OCI-LY7 (cell line): Measurements from ENCODE around the gene GPD2. TPM values are rescaled to one million over a fixed set of nuclear protein-coding genes. Genes with fewer than 3 reads are reported as not detected.

ENCODE experiments used
- BruUV-seq: library from RNA; stranded (reverse); fragments of 400-500 nt; replicated peaks from 2 replicates; lab custom pipeline; 2021; lab: Mats Ljungman, UMichigan
- CTCF ChIA-PET: fragments of 300-600 bp; sonication (Branson Sonifier 250); formaldehyde crosslinking; loops from one replicate; lab custom pipeline; 2022; ENCODE audit warnings: antibody characterized with exemption; ENCODE audit not compliant: unreplicated experiment; lab: Charles Lee
- POLR2A ChIA-PET: fragments of 300-600 bp; sonication (Branson Sonifier 250); formaldehyde crosslinking; loops from one replicate; lab custom pipeline; 2022; ENCODE audit warnings: antibody characterized with exemption; lab: Charles Lee
- DNase-seq: peaks from one replicate; pipeline ENCODE4 v3.0.0-alpha.2; 2015; ENCODE audit warnings: low spot score
- H2AFZ ChIP-seq: fragments of 200-600 bp; sonication (generic), shearing (Covaris generic); 2 replicates; pipeline ENCODE4 v1.6.1; 2014; ENCODE audit warnings: mild to moderate bottlenecking, antibody characterized with exemption, low read length, moderate library complexity
- H3K27ac ChIP-seq: fragments of 200-600 bp; sonication (generic); 2 replicates; pipeline ENCODE4 v1.5.1; 2014; ENCODE audit warnings: mixed run types, low read depth, mild to moderate bottlenecking, moderate library complexity, low read length, inconsistent platforms; ENCODE audit not compliant: poor library complexity, severe bottlenecking
- H3K36me3 ChIP-seq: fragments of 200-600 bp; sonication (generic); 2 replicates; pipeline ENCODE4 v1.6.1; 2014; ENCODE audit warnings: mild to moderate bottlenecking, antibody characterized with exemption, low read length, moderate library complexity, mixed read lengths; ENCODE audit not compliant: insufficient read depth
- H3K4me1 ChIP-seq: fragments of 200-600 bp; sonication (generic); 2 replicates; pipeline ENCODE4 v1.5.1; 2014; ENCODE audit warnings: mild to moderate bottlenecking, low read length; ENCODE audit not compliant: insufficient read depth, poor library complexity, severe bottlenecking
- H3K4me2 ChIP-seq: fragments of 200-600 bp; sonication (generic); 2 replicates; pipeline ENCODE4 v1.6.1; 2014; ENCODE audit warnings: mild to moderate bottlenecking, low read length
- H3K4me3 ChIP-seq: fragments of 200-600 bp; sonication (generic); 2 replicates; pipeline ENCODE4 v1.5.1; 2014; ENCODE audit warnings: mild to moderate bottlenecking, low read depth, low read length; ENCODE audit not compliant: poor library complexity, severe bottlenecking
- H3K79me2 ChIP-seq: fragments of 200-600 bp; sonication (generic); 2 replicates; pipeline ENCODE4 v1.6.1; 2016; ENCODE audit warnings: low read depth, mild to moderate bottlenecking, low read length, moderate library complexity, mixed read lengths; ENCODE audit not compliant: insufficient read depth
- H3K9me2 ChIP-seq: fragments of 200-600 bp; sonication (generic); 2 replicates; pipeline ENCODE4 v1.6.1; 2016; ENCODE audit warnings: mild to moderate bottlenecking, low read length, mixed read lengths; ENCODE audit not compliant: insufficient read depth
- H3K9me3 ChIP-seq: fragments of 200-600 bp; sonication (generic); 2 replicates; pipeline ENCODE4 v1.6.1; 2014; ENCODE audit warnings: mild to moderate bottlenecking, mixed run types, low read length, mixed read lengths
- H4K20me1 ChIP-seq: fragments of 200-600 bp; sonication (generic); 2 replicates; pipeline ENCODE4 v1.6.1; 2014; ENCODE audit warnings: mild to moderate bottlenecking, antibody characterized with exemption, low read length, moderate library complexity, mixed read lengths; ENCODE audit not compliant: insufficient read depth
- CTCF ChIP-seq: fragments of 200-600 bp; sonication (generic); conservative IDR thresholded peaks from 2 replicates; pipeline ENCODE4 v1.5.1; 2014; ENCODE audit warnings: mild to moderate bottlenecking, antibody characterized with exemption, low read length, moderate library complexity, mixed read lengths
- EZH2phosphoT487 ChIP-seq: fragments of 200-600 bp; sonication (generic); IDR thresholded peaks from 2 replicates; pipeline ENCODE4 v1.6.1; 2018; ENCODE audit warnings: low read depth, borderline replicate concordance, mild to moderate bottlenecking, mixed run types, antibody characterized with exemption, low read length, moderate library complexity, mixed read lengths
- intact Hi-C: fragments of 100-400 bp; cut with micrococcal nuclease; formaldehyde crosslinking; loops from one replicate; pipeline ENCODE4 v1.10.0; 2022; ENCODE audit not compliant: unreplicated experiment
- total RNA-seq, 2 experiments: library from RNA; depleted of rRNA in 1 of 2; stranded (reverse); fragments of >200 nt in 1 of 2; shearing (Covaris generic) in 1 of 2; gene quantifications; 2 replicates each; pipeline ENCODE4 v1.2.3, GENCODE V29; 2014 to 2022

Gene GPD2
- total RNA-seq, 2 experiments from 2014 or later, result 6.6 to 20.2 TPM

- Histone ChIP-seq H2AFZ (no peak overlapping the region), H3K9me2 (no peaks in the 10 kb centered on the region), H3K4me1 (no peaks in the 10 kb centered on the region), H3K9me3 (no peaks in the 10 kb centered on the region), H4K20me1 (no peaks in the 10 kb centered on the region), H3K4me2 (no peak overlapping the region), H3K27ac (no peak overlapping the region), H3K36me3 (no peaks in the 10 kb centered on the region), H3K4me3 (no peak overlapping the region), H3K79me2 (no peaks in the 10 kb centered on the region)
- ChIA-PET CTCF (no interaction called here), POLR2A (no interaction called here)
- DNase-seq, result no peak
- intact Hi-C loops, result no loop called here
- TF ChIP-seq CTCF (no peak), EZH2phosphoT487 (no peak)
- no TSS peak for BruUV-seq
Measured at GRCh38 chr2:156622491-156622890, 186.3 kb downstream of the GPD2 start.

DNA sequence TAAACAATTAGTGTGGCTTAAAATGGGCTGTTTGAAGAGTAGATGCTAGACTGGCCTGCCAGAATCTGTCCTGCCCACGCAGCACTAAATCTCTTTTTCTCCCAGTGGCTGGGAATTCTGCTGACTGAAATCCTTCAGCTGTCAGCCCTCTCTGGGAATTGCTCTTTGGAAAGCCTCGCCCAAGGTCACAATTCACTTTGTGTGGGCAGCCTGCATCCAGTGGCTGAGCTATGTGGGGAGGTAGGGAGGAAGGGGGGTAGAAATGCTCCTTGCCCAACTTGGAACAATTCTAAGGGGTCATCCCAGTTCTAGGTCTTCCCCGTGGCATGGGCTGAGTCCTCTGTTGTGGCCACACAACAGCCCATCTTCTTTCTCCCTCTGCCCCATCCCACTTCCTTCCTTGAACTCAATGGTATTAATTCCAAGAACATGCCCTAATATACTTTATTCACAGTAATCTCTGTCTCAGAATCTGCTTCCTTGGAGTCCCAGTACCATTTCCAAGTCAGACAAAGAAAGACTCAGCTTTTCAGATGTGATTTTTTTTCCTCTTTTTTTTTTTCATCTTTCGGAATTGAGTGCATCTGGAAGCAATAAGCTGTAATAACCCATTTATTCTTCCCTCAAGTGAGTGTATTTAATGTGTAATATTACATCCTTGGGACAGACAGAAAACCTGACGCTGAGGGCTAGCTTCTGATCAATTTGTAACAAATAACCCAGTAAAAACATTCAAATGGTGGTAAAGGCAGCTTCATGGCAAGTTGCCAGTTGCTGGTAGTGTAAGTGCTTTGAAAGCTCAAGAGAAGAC is 189.4 kb downstream of the GPD2 start:
- Histone ChIP-seq H2AFZ (no peak overlapping the region), H3K36me3 (no peaks in the 10 kb centered on the region), H3K79me2 (no peaks in the 10 kb centered on the region), H4K20me1 (no peaks in the 10 kb centered on the region), H3K4me1 (no peaks in the 10 kb centered on the region), H3K9me3 (no peaks in the 10 kb centered on the region), H3K9me2 (no peaks in the 10 kb centered on the region), H3K4me2 (no peak overlapping the region), H3K4me3 (no peak overlapping the region), H3K27ac (no peak overlapping the region)
- ChIA-PET CTCF (no interaction called here), POLR2A (no interaction called here)
- BruUV-seq, result no TSS peak
- TF ChIP-seq EZH2phosphoT487 (no peak), CTCF (no peak)
- no peak for DNase-seq
- intact Hi-C loops, result no loop called here

- no peaks in the 10 kb centered on the region for H3K9me3 ChIP-seq
- H3K4me2 ChIP-seq, result no peak overlapping the region
- H3K79me2 ChIP-seq, result no peaks in the 10 kb centered on the region
- H3K4me1 ChIP-seq, result no peaks in the 10 kb centered on the region
- intact Hi-C loops, result no loop called here
- no TSS peak for BruUV-seq
- DNase-seq, result no peak
- no peak overlapping the region for H3K27ac ChIP-seq
- no peaks in the 10 kb centered on the region for H3K36me3 ChIP-seq
- H4K20me1 ChIP-seq, result no peaks in the 10 kb centered on the region
- POLR2A ChIA-PET, result interaction anchor here (1.0 to 1.8 kb wide), 2 partner anchors 9 to 28 kb away, joined by 3 read pairs; no protein-coding TSS in a partner anchor
- TF ChIP-seq CTCF (no peak), EZH2phosphoT487 (no peak)
- H3K9me2 ChIP-seq, result no peaks in the 10 kb centered on the region
- H2AFZ ChIP-seq, result no peak overlapping the region
- no peak overlapping the region for H3K4me3 ChIP-seq
- CTCF ChIA-PET, result no interaction called here
Measured at GRCh38 chr2:156626931-156627330, 190.8 kb downstream of the GPD2 start.
